ENCODE measurements around the gene FAM83B. TPM values are rescaled to one million over a fixed set of nuclear protein-coding genes. Genes with fewer than 3 reads are reported as not detected.
A peak's percentile ranks its signal among the peaks of the same experiment; 100 is the strongest.

The FAM83B gene
- total RNA-seq, 1 experiment from 2014 or later: 5.7 TPM

DNA sequence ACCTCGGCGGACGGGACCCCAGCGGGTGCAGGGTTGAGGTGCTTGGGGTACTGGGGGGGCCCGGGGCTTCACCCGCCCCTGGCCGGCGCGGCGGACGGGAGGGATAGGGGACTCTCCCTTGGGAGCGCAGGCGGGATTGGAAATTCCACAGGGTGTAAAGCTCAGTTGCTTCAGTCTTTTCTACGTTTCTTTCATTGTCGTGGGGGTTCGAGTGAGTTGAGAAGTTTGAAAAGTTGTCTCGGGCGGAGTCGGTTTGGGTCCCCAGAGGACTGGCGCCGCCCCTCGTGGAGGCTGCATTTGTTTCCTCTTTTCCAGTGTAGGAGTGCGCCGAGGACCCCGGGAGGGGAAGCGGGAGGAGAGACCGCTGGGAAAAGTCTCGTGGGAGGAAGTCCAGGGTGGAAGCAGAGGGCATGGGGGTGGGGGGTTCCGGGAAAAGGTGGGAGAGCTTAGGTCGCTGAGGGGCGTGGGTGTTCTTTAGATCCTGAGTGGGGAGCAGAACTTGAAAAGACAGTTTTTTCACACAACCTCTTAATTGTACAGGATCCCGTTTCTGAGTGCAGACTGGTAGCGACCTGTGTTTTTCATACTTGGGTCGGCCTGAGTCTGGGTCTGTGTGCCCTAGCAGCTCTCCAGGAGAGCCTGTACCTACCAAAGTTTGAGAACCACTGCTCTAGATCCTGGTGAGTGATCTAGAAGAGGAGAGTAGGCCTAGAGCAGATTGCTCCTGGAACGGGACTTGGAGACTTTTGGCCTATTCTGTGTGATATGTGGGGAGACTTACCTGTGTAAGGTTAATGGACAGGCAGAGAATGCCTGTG lies 495 bp downstream of the FAM83B start:
- no peaks in the 10 kb centered on the region for H3K79me2 ChIP-seq (ENCODE audit: insufficient read depth, low read length)
- H3K4me3 Mint-ChIP-seq: peak overlapping the region; percentile 90 to 91
- H2BK12ac ChIP-seq (ENCODE audit: insufficient read length, low read depth, low read length): no peak overlapping the region
- no peak overlapping the region for H3T11ph ChIP-seq (ENCODE audit: low read length)
- H3K9me3 ChIP-seq (ENCODE audit: control insufficient read depth, low read depth, low read length): no peaks in the 10 kb centered on the region
- no peaks in the 10 kb centered on the region; a peak in 1 of 5 replicates for H3K9me3 Mint-ChIP-seq
- no CpG with 5 or more reads among the region's 35 CpGs for WGBS (ENCODE audit: extremely low coverage, insufficient read length, low lambda C conversion rate)
- TF ChIP-seq, protein P1, sequence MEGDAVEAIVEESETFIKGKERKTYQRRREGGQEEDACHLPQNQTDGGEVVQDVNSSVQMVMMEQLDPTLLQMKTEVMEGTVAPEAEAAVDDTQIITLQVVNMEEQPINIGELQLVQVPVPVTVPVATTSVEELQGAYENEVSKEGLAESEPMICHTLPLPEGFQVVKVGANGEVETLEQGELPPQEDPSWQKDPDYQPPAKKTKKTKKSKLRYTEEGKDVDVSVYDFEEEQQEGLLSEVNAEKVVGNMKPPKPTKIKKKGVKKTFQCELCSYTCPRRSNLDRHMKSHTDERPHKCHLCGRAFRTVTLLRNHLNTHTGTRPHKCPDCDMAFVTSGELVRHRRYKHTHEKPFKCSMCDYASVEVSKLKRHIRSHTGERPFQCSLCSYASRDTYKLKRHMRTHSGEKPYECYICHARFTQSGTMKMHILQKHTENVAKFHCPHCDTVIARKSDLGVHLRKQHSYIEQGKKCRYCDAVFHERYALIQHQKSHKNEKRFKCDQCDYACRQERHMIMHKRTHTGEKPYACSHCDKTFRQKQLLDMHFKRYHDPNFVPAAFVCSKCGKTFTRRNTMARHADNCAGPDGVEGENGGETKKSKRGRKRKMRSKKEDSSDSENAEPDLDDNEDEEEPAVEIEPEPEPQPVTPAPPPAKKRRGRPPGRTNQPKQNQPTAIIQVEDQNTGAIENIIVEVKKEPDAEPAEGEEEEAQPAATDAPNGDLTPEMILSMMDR (conservative IDR thresholded peaks at IDR 0.05): no peak
- no peak overlapping the region for H3K4ac ChIP-seq (ENCODE audit: low read depth, low read length)
- H3K14ac ChIP-seq (ENCODE audit: insufficient read depth, low read length): peak overlapping the region; percentile 69
- H3K23me2 ChIP-seq (ENCODE audit: insufficient read length, low read depth, low read length, poor library complexity, severe bottlenecking): peaks cover 7% of the 10 kb centered on the region
- no peak overlapping the region for H3K23ac ChIP-seq (ENCODE audit: insufficient read length, low read depth, low read length)
- H4K8ac ChIP-seq (replicated peaks; ENCODE audit: insufficient read length, low read depth, low read length): no peak overlapping the region
- peaks cover 3% of the 10 kb centered on the region; the same call in 1 of the 2 replicates for H3K4me1 ChIP-seq (ENCODE audit: insufficient read depth, low read length)
- H3K4me2 ChIP-seq (ENCODE audit: insufficient read depth, insufficient read length, low read length): peak overlapping the region; percentile 69
- H3K27me3 ChIP-seq (ENCODE audit: insufficient read depth, low read length): no peaks in the 10 kb centered on the region
- no peak overlapping the region for H2BK20ac ChIP-seq (ENCODE audit: low read depth, low read length, poor library complexity, severe bottlenecking)
- no peaks in the 10 kb centered on the region for H3K79me1 ChIP-seq (ENCODE audit: insufficient read depth, low read depth, low read length, poor library complexity, severe bottlenecking)
- no peak overlapping the region for H3K27ac ChIP-seq (ENCODE audit: insufficient read length, low read depth, low read length)
- peaks cover 0 to 6% (median 0%) of the 10 kb centered on the region in 3 experiments; a peak in 2 of 7 replicates for H3K36me3 Mint-ChIP-seq (ENCODE audit: insufficient read depth in 1 of 3, low read depth in 3 of 3)
- peak overlapping the region in 2 of 3 experiments; percentile 69 to 95; a peak in 3 of 7 replicates for H3K27ac Mint-ChIP-seq
- no peaks in the 10 kb centered on the region for H4K20me1 ChIP-seq (ENCODE audit: control insufficient read depth, insufficient read depth, insufficient read length)
- H4K5ac ChIP-seq (ENCODE audit: insufficient read length, low read depth, low read length): no peak overlapping the region
- H2BK5ac ChIP-seq (ENCODE audit: insufficient read length, low read length): no peak overlapping the region
- DNase-seq: peak; percentile 45
- H2AK5ac ChIP-seq (ENCODE audit: insufficient read length, low read length): no peak overlapping the region
- no peak overlapping the region for H3K18ac ChIP-seq (ENCODE audit: insufficient read length, low read depth, low read length)
- peak overlapping the region; percentile 29 for H3K9ac ChIP-seq (ENCODE audit: extremely low read depth, insufficient read length, low read length)
- peaks cover 21 to 22% of the 10 kb centered on the region in 2 experiments for H3K4me1 Mint-ChIP-seq
- no peak overlapping the region for H2BK15ac ChIP-seq (ENCODE audit: low read depth, low read length)
- no peak overlapping the region for H2BK120ac ChIP-seq (ENCODE audit: low read depth, low read length, poor library complexity, severe bottlenecking)
- peaks cover 18% of the 10 kb centered on the region for H3K27me3 Mint-ChIP-seq (ENCODE audit: low read depth)
- H2AFZ ChIP-seq (ENCODE audit: low read length): no peak overlapping the region
- H3K56ac ChIP-seq (ENCODE audit: insufficient read length, low read depth, low read length): no peak overlapping the region
- no peak overlapping the region for H4K91ac ChIP-seq (ENCODE audit: insufficient read length, low read depth, low read length)

All from H9 (cell line).